Measurements from ENCODE around the gene ITGA7.

- TF ChIP-seq CTCF (IDR thresholded peaks at IDR 0.05) (no peak), EZH2phosphoT487 (IDR thresholded peaks at IDR 0.05) (no peak), EZH2 (IDR thresholded peaks at IDR 0.05) (no peak)
These were observed 11.6 kb downstream of the ITGA7 start for GRCh38 chr12:55696141-55696540.

Measured in neural progenitor cell (in vitro differentiated cells).